ENCODE data around the gene SERPINE1. TPM values are rescaled to one million over a fixed set of nuclear protein-coding genes. Genes with fewer than 3 reads are reported as not detected.

Gene SERPINE1
- total RNA-seq, 1 donor from 2014 or later, result 5.3 TPM

DNA sequence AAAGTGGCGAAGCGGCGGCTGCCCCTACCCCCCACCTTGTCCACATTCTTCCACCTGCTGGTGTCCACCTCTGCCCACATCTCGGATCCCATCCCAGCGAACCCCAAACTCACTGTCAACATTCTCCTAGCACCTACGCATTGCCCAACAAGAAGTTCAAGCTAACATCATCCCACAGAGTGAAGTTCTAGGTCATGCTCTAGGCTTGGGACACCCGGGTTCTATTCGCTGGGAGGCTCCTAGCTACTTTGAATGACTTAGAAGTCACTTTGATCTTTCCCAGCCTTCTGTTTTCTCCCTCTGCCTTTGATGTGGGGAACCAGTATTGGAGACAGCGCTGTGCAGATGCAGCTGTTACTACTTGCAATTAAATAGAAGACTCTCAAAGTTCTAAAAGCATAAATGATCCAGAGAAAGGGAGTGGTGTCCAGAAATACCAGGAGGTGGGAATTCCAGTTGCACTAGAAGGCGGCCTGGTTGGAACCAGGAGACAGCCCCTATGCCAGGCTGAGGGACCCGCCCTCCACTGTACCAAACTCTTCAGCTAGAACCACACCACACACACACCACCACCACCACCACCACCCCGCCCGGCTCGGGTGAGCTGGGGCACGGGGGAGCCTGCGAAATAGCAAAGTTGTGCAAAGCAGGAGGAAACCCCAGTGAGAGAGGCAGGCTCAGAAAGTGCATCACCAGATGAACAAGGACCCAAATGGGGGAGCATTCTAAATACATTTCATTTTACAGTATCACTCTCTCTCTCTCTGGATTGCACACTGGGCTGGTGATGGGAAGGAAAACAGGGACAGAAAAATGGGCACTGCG, 43.9 kb downstream of the SERPINE1 start:
- no peak for ATAC-seq

DNA sequence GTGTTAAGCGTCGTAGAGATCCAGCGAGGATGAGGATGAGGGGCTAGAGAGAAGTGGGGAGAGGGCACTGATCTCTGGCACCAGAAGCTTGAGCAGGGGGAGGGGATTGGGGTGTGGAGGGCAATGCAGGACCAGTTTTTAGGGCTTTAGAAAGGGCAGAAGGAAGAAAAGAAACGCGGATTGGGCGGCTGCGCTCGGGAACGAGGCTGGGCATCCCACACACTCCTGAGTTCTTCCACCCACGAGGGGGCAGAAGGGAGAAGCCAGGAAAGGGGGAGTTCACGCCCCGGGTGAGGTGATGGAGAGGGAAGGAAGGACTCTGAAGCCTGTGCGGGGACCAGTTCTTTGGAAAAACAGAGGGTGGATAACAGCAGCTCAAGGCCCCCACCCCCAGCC, 44.5 kb downstream of the SERPINE1 start:
- no peak for ATAC-seq

- peak; percentile 9 for ATAC-seq
These were observed 45.3 kb downstream of the SERPINE1 start for GRCh38 chr7:101172005-101172853.

DNA sequence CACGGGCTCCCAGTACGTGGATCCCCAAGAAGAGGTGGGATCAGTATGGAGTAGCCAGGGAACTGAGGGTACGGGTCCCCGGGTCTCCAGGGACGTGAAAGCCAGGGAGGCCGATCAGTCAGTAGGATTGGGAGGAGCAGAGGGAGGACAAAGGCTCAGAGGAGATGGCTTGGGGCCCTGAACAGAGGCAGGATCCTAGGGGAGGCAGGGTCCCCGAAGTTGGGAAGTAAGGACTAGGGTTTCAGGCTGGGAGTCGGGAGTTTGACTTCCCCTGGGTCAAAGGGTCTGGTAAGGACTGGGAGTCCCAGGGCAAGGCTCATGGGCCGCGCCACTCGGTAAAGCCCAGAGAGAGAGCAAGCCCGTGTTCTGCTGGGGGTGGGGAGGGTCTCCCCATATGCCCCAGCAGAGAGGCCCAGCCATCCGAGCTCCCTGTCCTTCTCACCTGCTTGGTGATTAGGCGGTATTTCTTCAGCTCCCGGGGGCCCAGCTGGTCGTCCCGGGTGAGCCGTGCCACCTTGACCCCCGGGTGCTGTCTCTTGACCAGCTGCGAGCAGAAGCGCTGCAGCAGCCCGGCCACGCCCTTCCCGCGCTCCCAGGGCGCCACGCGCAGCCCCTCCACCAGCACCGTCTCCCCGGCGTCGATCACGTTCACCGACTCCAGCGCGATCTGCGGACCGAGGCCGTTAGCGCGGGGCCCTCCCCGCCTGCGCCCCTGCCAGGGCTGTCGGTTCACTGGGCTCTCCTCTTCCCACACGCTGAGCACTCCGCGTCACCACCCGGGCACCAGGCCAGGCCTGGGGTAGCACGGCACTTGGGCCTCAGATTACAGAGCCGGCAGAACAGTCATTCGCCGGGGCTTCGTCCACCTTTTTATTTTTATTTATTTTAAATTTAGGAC, 46.2 kb downstream of the SERPINE1 start:
- ATAC-seq, result peak; percentile 46

DNA sequence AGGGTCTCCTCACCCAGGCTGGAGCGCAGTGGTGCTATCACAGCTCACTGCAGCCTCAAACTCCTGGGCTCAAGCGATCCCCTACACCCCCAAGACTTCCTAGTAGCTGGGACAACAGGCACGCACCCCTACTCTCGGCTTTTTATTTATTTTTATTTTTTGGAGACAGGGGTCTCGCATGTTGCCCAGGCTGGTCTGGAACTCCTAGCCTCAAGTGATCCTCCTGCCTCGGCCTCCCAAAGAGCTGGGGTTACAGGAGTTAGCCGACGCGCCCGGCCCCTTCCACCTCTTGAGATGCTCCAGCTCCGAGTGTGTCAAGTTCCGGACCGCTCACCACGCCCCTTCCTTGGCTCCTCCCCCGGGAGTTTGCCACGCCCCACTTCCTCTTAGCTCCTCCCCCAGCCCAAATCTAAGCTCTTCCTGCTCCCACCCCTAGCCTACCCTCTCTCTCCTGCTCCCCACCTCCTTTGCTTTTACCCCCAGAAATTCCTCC, 46.9 kb downstream of the SERPINE1 start:
- ATAC-seq, result peak; percentile 37

- ATAC-seq, result no peak
These were observed 47.5 kb downstream of the SERPINE1 start for GRCh38 chr7:101174322-101174854.

GRCh38 chr7:101175664-101176063, 48.8 kb downstream of the SERPINE1 start:
- ATAC-seq, result no peak

- no peak for ATAC-seq
These were observed 50.7 kb downstream of the SERPINE1 start for GRCh38 chr7:101177644-101178043.

GRCh38 chr7:101179117-101179516, 52.2 kb downstream of the SERPINE1 start:
- ATAC-seq, result no peak

- ATAC-seq, result no peak
These were observed 52.8 kb downstream of the SERPINE1 start for GRCh38 chr7:101179713-101180112.

GRCh38 chr7:101180130-101180755, 53.3 kb downstream of the SERPINE1 start, which contains the start of gene NAT16:
TSS of gene NAT16 (minus strand) at chr7:101180293. CDS start at chr7:101174807, 5,486 bp downstream.
- no peak for ATAC-seq

- no peak for ATAC-seq
These were observed 58.4 kb downstream of the SERPINE1 start for GRCh38 chr7:101185258-101185839.

DNA sequence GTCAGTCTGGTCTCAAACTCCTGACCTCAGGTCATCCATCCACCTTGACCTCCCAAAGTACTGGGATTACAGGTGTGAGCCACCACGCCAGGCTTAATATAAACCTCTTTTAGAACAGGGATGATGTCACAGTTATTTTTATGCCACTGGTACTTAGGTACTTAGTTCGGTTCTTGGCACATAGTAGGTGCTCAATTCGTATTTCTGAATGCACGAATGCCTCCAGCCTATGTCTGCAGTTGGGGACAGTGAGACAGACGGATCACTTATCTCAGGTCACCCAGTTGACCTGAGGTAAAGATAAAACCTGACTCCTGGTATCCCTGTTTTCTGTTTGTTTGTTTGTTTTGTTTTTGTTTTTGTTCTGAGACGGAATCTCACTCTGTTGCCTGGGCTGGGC, 59.3 kb downstream of the SERPINE1 start:
- ATAC-seq, result no peak

DNA sequence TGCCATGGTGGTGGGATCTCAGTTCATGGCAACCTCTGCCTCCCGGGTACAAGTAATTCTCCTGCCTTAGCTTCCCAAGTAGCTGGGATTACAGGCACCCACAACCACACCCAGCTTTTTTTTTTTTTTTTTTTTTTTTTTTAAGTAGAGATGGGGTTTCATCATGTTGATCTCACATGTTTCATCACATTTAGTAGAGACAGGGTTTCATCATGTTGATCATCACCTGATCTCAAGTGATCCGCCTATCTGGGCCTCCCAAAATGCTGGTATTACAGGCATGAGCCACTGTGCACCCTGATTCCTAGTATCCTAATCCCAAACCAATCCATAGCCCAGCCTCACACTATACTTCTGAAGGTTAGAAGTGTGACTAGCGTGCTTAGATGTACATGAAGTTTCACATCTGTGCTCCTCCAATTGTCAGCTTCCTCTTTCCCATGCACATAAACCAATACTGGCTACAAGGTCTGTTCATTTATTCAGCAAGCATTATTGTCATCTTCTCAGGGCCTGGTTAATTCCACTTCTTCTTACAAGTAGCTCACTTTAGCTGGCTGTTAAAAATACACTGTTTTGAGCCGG, 60.0 kb downstream of the SERPINE1 start:
- no peak for ATAC-seq

Other genes with a start within 250 kb of the SERPINE1 start
- 2.1 TPM for gene UFSP1, start 237.4 kb upstream of the SERPINE1 start, total RNA-seq
- gene ACHE, start 231.2 kb upstream of the SERPINE1 start, total RNA-seq, result 0.44 TPM
- gene MUC3A, start 177.6 kb upstream of the SERPINE1 start, total RNA-seq, result 0.16 TPM
- 0.16 TPM for gene MUC12, start 157.5 kb upstream of the SERPINE1 start, total RNA-seq
- gene MUC17, start 107.0 kb upstream of the SERPINE1 start, total RNA-seq, result not detected
- gene TRIM56, start 41.6 kb upstream of the SERPINE1 start, total RNA-seq, result 14.3 TPM
- 60.4 TPM for gene AP1S1, start 27.4 kb downstream of the SERPINE1 start, total RNA-seq
- gene VGF, start 38.5 kb downstream of the SERPINE1 start, total RNA-seq, result not detected
- not detected for gene NAT16, start 53.2 kb downstream of the SERPINE1 start, total RNA-seq
- gene MOGAT3, start 73.9 kb downstream of the SERPINE1 start, total RNA-seq, result not detected
- 10.6 TPM for gene PLOD3, start 90.5 kb downstream of the SERPINE1 start, total RNA-seq
- gene ZNHIT1, start 91.1 kb downstream of the SERPINE1 start, total RNA-seq, result 53.8 TPM
- 2.9 TPM for gene CLDN15, start 110.7 kb downstream of the SERPINE1 start, total RNA-seq
- 143 TPM for gene FIS1, start 118.0 kb downstream of the SERPINE1 start, total RNA-seq
- 10.4 TPM for gene IFT22, start 194.7 kb downstream of the SERPINE1 start, total RNA-seq
- gene COL26A1, start 235.8 kb downstream of the SERPINE1 start, total RNA-seq, result not detected